ENCODE results near the gene RTL5. TPM values are rescaled to one million over a fixed set of nuclear protein-coding genes. Genes with fewer than 3 reads are reported as not detected.

Gene RTL5
- total RNA-seq, 1 experiment from 2014 or later = 0.07 TPM

DNA sequence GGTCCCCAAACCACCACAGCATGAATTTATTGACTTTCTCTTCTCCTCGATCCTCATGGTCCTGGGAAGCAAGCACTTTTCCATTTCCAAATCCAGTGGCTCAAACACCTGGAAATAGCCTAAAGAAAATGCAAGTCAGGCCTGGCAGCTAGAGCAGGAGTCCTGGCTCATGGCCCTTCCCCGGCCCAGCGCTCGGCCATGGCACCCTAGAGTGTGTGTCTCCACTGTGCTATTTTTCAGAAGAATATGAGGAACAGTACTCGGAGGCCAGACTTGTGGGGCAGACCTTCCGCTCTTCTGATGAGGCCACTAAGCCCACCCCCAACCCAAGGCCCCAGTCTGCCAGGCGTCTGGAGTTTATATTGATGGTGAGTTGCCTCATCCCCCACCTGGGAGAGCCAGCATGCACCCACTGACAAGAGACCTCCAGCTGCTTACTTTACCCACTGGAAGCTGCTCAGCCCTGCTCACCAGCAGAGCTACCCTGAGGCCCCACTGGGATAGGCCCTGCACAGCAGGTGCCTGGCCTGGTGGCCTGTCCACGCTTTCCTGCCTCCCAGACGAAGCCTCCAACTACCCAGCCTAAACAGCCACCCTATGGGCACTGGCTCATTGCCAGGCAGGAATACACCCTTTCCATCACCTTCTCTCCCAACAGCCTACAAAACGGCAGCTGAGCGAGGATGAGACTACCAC is 2.3 kb upstream of the RTL5 start:
- no peak overlapping the region for H3K4me2 ChIP-seq (ENCODE audit: low read depth, low read length, poor library complexity, severe bottlenecking)
- no peak overlapping the region for H3K4me3 ChIP-seq (ENCODE audit: low read length)
- no peak overlapping the region for H3K9ac ChIP-seq (ENCODE audit: low read length)
- H3K4me1 ChIP-seq (ENCODE audit: low read length) = no peaks in the 10 kb centered on the region
- no peaks in the 10 kb centered on the region for H3K79me2 ChIP-seq (ENCODE audit: low read length)
- no peaks in the 10 kb centered on the region for H3K9me2 ChIP-seq (replicated peaks; ENCODE audit: insufficient read depth, low read length)
- H3K27ac ChIP-seq (ENCODE audit: low read length) = no peak overlapping the region
- H3K27me3 ChIP-seq (ENCODE audit: low read length) = no peaks in the 10 kb centered on the region
- no peaks in the 10 kb centered on the region for H3K36me3 ChIP-seq (ENCODE audit: insufficient read depth, low read length)
- H3K9me3 ChIP-seq (ENCODE audit: low read length) = no peaks in the 10 kb centered on the region
- no peak overlapping the region for H2AFZ ChIP-seq (ENCODE audit: low read length)
- no peaks in the 10 kb centered on the region for H4K20me1 ChIP-seq (ENCODE audit: insufficient read depth, low read depth, low read length)
- no peak for DNase-seq

DNA sequence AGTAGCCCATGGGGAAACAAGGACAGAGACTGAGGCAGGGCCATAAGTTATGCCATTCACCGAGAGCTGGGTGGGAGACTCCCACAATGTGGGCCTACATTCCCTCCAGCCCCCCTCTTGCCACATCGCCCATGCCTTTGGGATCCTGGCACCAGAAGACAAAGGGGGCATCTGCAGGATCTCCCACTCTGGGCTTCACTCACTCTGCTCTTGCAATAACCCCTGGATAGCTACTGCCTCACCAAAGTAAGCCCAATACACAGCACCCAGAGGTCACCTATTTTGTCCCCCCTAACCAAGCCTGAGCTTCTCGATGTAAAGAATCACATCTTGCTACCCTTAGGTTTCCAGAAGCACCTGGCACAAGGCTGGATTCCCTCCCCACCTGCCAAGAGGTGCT is 741 bp upstream of the RTL5 start:
- Histone ChIP-seq H2AFZ (ENCODE audit: low read length) (no peak overlapping the region), H3K27me3 (ENCODE audit: low read length) (no peaks in the 10 kb centered on the region), H3K27ac (ENCODE audit: low read length) (no peak overlapping the region), H3K36me3 (ENCODE audit: insufficient read depth, low read length) (no peaks in the 10 kb centered on the region), H3K9me3 (ENCODE audit: low read length) (no peaks in the 10 kb centered on the region), H3K9ac (ENCODE audit: low read length) (no peak overlapping the region), H3K9me2 (replicated peaks; ENCODE audit: insufficient read depth, low read length) (no peaks in the 10 kb centered on the region), H3K4me3 (ENCODE audit: low read length) (no peak overlapping the region), H3K4me1 (ENCODE audit: low read length) (no peaks in the 10 kb centered on the region), H3K4me2 (ENCODE audit: low read depth, low read length, poor library complexity, severe bottlenecking) (no peak overlapping the region), H4K20me1 (ENCODE audit: insufficient read depth, low read depth, low read length) (no peaks in the 10 kb centered on the region), H3K79me2 (ENCODE audit: low read length) (no peaks in the 10 kb centered on the region)
- DNase-seq = no peak

DNA sequence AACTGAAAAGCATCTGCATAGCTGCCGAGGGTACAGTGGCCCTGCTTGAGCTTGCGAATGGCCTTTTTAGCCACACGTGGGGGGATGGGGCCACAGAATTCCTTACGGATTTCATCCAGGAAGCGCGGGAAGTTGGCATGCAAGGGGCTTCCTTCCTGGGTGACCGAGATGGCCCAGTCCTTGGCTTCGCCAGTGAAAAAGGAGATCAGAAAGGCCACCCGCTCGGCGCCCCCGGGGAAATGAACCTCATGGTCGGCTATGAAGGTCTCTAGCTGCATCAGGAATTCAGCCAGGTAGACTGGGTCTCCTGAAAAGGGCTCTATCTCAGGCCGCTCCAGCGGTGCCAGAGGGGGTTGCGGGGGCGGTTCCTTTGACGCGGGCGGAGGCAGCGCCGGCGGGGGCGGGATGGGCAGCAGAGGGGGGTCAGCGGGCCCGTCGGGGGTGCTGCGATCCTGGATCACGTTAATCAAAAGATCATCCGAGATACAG is 909 bp downstream of the RTL5 start:
- H3K9me2 ChIP-seq (replicated peaks; ENCODE audit: insufficient read depth, low read length) = no peaks in the 10 kb centered on the region
- no peak overlapping the region for H3K9ac ChIP-seq (ENCODE audit: low read length)
- no peaks in the 10 kb centered on the region for H4K20me1 ChIP-seq (ENCODE audit: insufficient read depth, low read depth, low read length)
- no peak overlapping the region for H3K27ac ChIP-seq (ENCODE audit: low read length)
- no peaks in the 10 kb centered on the region for H3K79me2 ChIP-seq (ENCODE audit: low read length)
- no peaks in the 10 kb centered on the region for H3K9me3 ChIP-seq (ENCODE audit: low read length)
- DNase-seq = no peak
- H3K4me3 ChIP-seq (ENCODE audit: low read length) = no peak overlapping the region
- no peak overlapping the region for H3K4me2 ChIP-seq (ENCODE audit: low read depth, low read length, poor library complexity, severe bottlenecking)
- no peaks in the 10 kb centered on the region for H3K4me1 ChIP-seq (ENCODE audit: low read length)
- H2AFZ ChIP-seq (ENCODE audit: low read length) = no peak overlapping the region
- no peaks in the 10 kb centered on the region for H3K27me3 ChIP-seq (ENCODE audit: low read length)
- no peaks in the 10 kb centered on the region for H3K36me3 ChIP-seq (ENCODE audit: insufficient read depth, low read length)

DNA sequence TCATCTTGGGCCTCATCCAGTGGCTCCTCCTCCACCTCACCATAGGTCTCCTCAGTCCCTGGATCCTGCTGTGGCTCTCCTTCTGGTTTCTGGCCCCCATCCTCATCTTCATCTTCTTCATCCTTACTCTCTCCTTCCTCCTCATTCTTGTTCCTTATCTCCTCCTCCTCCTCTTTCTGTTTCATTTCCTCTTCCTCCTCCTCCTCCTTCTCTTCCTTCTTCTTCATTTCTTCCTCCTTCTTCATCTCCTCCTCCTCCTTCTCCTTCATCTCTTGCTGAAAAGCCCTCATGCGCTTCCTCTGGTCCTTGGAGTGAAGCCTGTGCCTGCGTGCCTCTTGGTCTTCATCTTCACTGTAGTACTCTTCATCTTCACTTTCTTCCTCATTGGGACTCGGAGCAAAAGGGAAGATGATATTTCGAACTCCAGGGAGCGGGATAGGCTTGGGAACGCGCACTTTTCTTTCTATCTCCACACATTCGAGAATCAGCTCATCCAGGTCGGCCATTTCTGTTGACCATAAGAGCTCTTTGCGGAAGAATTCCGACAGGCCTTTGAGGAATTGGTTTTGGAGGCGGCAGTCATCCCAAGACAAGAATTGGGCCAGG is 1.5 kb downstream of the RTL5 start:
- H3K36me3 ChIP-seq (ENCODE audit: insufficient read depth, low read length) = no peaks in the 10 kb centered on the region
- H4K20me1 ChIP-seq (ENCODE audit: insufficient read depth, low read depth, low read length) = no peaks in the 10 kb centered on the region
- no peak overlapping the region for H2AFZ ChIP-seq (ENCODE audit: low read length)
- H3K4me2 ChIP-seq (ENCODE audit: low read depth, low read length, poor library complexity, severe bottlenecking) = no peak overlapping the region
- H3K79me2 ChIP-seq (ENCODE audit: low read length) = no peaks in the 10 kb centered on the region
- no peaks in the 10 kb centered on the region for H3K9me2 ChIP-seq (replicated peaks; ENCODE audit: insufficient read depth, low read length)
- H3K9me3 ChIP-seq (ENCODE audit: low read length) = no peaks in the 10 kb centered on the region
- H3K27ac ChIP-seq (ENCODE audit: low read length) = no peak overlapping the region
- H3K4me3 ChIP-seq (ENCODE audit: low read length) = no peak overlapping the region
- H3K9ac ChIP-seq (ENCODE audit: low read length) = no peak overlapping the region
- DNase-seq = no peak
- H3K4me1 ChIP-seq (ENCODE audit: low read length) = no peaks in the 10 kb centered on the region
- H3K27me3 ChIP-seq (ENCODE audit: low read length) = no peaks in the 10 kb centered on the region

DNA sequence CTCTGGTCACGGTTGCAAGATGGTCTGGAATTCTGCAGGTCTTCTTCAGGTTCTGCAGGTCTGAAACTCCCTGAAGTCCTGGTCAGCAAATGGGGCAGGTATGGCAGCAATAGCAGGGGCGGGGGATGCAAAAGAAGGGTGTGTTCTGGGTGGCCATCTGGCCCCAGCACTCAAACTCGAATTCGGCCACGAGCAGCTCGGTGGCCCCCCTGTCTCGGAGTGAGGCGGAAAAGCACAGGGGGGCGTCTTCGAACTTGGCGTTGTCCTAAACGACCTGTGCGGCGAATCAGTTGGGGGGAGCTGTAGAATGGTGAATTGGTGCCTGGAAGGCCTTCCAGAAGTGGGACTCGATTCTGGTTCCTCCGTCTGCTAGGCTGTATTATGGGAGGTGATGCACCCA is 2.1 kb downstream of the RTL5 start:
- Histone ChIP-seq H3K4me2 (ENCODE audit: low read depth, low read length, poor library complexity, severe bottlenecking) (no peak overlapping the region), H2AFZ (ENCODE audit: low read length) (no peak overlapping the region), H4K20me1 (ENCODE audit: insufficient read depth, low read depth, low read length) (no peaks in the 10 kb centered on the region), H3K9ac (ENCODE audit: low read length) (no peak overlapping the region), H3K27me3 (ENCODE audit: low read length) (no peaks in the 10 kb centered on the region), H3K9me3 (ENCODE audit: low read length) (no peaks in the 10 kb centered on the region), H3K4me1 (ENCODE audit: low read length) (no peaks in the 10 kb centered on the region), H3K4me3 (ENCODE audit: low read length) (no peak overlapping the region), H3K79me2 (ENCODE audit: low read length) (no peaks in the 10 kb centered on the region), H3K27ac (ENCODE audit: low read length) (no peak overlapping the region), H3K9me2 (replicated peaks; ENCODE audit: insufficient read depth, low read length) (no peaks in the 10 kb centered on the region), H3K36me3 (ENCODE audit: insufficient read depth, low read length) (no peaks in the 10 kb centered on the region)
- no peak for DNase-seq

DNA sequence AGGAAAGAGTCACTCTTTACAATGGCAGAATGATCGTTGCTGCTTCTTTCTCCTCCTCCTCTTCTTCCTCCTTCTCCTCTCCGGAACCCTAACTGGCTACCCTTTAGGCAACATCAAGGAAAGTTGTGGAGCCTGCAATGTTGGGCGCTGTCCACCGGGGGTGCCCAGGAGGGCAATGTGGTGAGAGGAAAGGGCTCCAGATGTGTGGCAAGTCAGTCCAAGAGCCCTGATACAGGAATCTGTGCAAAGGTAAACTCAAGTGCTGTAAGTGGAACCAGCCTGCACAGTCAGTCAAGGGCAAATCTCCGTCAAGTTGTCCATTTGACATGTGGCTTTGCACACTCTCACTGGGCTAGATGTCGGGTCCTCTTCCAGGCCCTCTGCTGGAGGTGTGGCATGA is 2.8 kb downstream of the RTL5 start:
- Histone ChIP-seq H3K9me3 (ENCODE audit: low read length) (no peaks in the 10 kb centered on the region), H3K27me3 (ENCODE audit: low read length) (no peaks in the 10 kb centered on the region), H3K4me3 (ENCODE audit: low read length) (no peak overlapping the region), H4K20me1 (ENCODE audit: insufficient read depth, low read depth, low read length) (no peaks in the 10 kb centered on the region), H3K9me2 (replicated peaks; ENCODE audit: insufficient read depth, low read length) (no peaks in the 10 kb centered on the region), H3K27ac (ENCODE audit: low read length) (no peak overlapping the region), H3K4me1 (ENCODE audit: low read length) (no peaks in the 10 kb centered on the region), H3K36me3 (ENCODE audit: insufficient read depth, low read length) (no peaks in the 10 kb centered on the region), H3K79me2 (ENCODE audit: low read length) (no peaks in the 10 kb centered on the region), H3K4me2 (ENCODE audit: low read depth, low read length, poor library complexity, severe bottlenecking) (no peak overlapping the region), H3K9ac (ENCODE audit: low read length) (no peak overlapping the region), H2AFZ (ENCODE audit: low read length) (no peak overlapping the region)
- DNase-seq = no peak

DNA sequence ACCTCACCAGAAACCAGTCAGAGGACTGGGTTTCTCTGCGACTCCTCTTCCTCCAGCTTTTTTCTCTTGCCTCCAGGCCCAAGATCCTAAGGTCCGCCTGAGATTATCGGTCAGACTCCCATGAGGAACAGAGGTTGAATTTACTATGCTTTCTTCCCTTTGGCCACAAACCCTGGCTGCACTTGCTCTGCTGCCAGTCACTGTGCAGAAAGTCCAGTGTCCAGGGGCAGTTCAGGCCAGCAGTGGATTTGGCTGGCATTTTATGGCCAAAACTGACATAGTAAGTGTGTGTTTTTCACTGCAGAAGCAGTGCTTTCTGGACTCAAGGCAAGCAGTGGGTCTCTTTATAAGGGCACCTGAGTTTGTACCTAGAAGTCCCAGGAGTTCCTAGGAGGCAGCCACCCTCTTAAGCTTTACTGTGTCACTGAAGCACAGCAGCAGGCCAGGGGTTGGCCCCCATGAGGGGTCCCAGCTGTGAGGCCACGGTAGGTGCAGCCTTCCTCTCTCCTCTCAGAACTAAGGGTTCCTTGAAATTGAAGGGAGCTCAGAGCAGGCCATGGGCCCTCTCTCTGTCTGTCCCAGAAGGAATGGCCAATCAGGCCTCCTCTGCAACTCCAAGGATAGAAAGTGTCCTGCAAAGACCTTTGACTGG is 3.4 kb downstream of the RTL5 start:
- no peaks in the 10 kb centered on the region for H3K27me3 ChIP-seq (ENCODE audit: low read length)
- no peak overlapping the region for H3K4me3 ChIP-seq (ENCODE audit: low read length)
- no peaks in the 10 kb centered on the region for H4K20me1 ChIP-seq (ENCODE audit: insufficient read depth, low read depth, low read length)
- H3K4me1 ChIP-seq (ENCODE audit: low read length) = no peaks in the 10 kb centered on the region
- H3K4me2 ChIP-seq (ENCODE audit: low read depth, low read length, poor library complexity, severe bottlenecking) = no peak overlapping the region
- no peaks in the 10 kb centered on the region for H3K36me3 ChIP-seq (ENCODE audit: insufficient read depth, low read length)
- no peak overlapping the region for H2AFZ ChIP-seq (ENCODE audit: low read length)
- no peaks in the 10 kb centered on the region for H3K9me2 ChIP-seq (replicated peaks; ENCODE audit: insufficient read depth, low read length)
- no peaks in the 10 kb centered on the region for H3K79me2 ChIP-seq (ENCODE audit: low read length)
- no peak overlapping the region for H3K27ac ChIP-seq (ENCODE audit: low read length)
- DNase-seq = no peak
- no peak overlapping the region for H3K9ac ChIP-seq (ENCODE audit: low read length)
- H3K9me3 ChIP-seq (ENCODE audit: low read length) = no peaks in the 10 kb centered on the region

DNA sequence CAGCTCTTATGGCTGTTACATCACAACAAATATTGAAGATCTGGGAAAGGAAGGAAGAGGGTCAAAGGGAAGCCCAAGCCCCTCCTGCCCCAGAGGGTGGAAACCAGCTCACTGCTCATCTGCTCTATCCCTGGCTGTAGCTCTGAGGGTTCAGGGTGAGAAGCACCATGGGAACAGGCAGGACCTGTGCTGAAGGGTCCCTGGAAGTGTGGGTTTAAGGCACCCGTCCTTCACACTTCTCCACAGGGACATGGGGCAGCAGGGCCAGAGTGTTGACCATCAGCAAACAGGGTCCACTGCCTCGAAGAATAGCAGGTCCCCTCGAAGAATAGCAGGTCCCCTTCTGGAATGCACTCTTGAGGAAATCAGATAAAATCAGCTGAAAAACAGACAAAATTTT is 4.4 kb downstream of the RTL5 start:
- H3K36me3 ChIP-seq (ENCODE audit: insufficient read depth, low read length) = no peaks in the 10 kb centered on the region
- no peak overlapping the region for H3K4me2 ChIP-seq (ENCODE audit: low read depth, low read length, poor library complexity, severe bottlenecking)
- H3K79me2 ChIP-seq (ENCODE audit: low read length) = no peaks in the 10 kb centered on the region
- H3K27me3 ChIP-seq (ENCODE audit: low read length) = no peaks in the 10 kb centered on the region
- H3K9me2 ChIP-seq (replicated peaks; ENCODE audit: insufficient read depth, low read length) = no peaks in the 10 kb centered on the region
- H2AFZ ChIP-seq (ENCODE audit: low read length) = no peak overlapping the region
- H4K20me1 ChIP-seq (ENCODE audit: insufficient read depth, low read depth, low read length) = no peaks in the 10 kb centered on the region
- H3K9ac ChIP-seq (ENCODE audit: low read length) = no peak overlapping the region
- no peaks in the 10 kb centered on the region for H3K4me1 ChIP-seq (ENCODE audit: low read length)
- no peaks in the 10 kb centered on the region for H3K9me3 ChIP-seq (ENCODE audit: low read length)
- no peak overlapping the region for H3K27ac ChIP-seq (ENCODE audit: low read length)
- no peak for DNase-seq
- no peak overlapping the region for H3K4me3 ChIP-seq (ENCODE audit: low read length)
